Stimulated activated naive CD4-positive, alpha-beta T cell (primary cell): Measurements from ENCODE around the gene AKR1C8.

Source experiments
- DNase-seq, 6 experiments: peaks; one replicate each; lab custom pipeline; 2025; lab: John Stamatoyannopoulos, UW

The AKR1C8 gene

GRCh38 chr10:5108658-5109416 is 76.1 kb downstream of the AKR1C8 start:
- DNase-seq, result no peak

- DNase-seq, result no peak
These were observed 77.0 kb downstream of the AKR1C8 start for GRCh38 chr10:5107860-5108526.

GRCh38 chr10:5106553-5106952 is 78.4 kb downstream of the AKR1C8 start:
- no peak for DNase-seq

- no peak for DNase-seq
These were observed 79.3 kb downstream of the AKR1C8 start for GRCh38 chr10:5105626-5106025.
